Measurements from ENCODE around the gene SLC9A7. TPM values are rescaled to one million over a fixed set of nuclear protein-coding genes. Genes with fewer than 3 reads are reported as not detected.

The SLC9A7 gene
- total RNA-seq, 3 donors from 2014 or later = 1.6 to 28.1 (median 12.8) TPM

DNA sequence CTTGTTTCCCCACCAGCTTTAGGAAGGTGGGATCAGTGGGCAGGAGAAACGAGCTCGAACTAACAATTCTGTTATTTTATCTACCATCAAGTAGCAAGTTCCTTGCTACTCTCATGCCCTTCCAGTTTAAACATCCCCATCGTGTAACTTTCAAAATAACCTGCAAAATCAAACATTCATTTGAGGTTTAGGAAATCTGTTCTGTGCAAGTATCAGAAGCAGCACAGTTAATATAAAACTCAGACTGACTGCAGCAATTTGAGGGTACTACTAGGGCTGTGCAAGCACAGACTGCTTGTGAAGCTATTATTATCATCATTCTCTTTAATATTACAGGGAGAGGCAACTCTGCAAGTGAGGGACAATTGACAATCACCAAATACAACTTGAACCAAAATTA, 137.3 kb downstream of the SLC9A7 start:
- DNase-seq (ENCODE audit: low spot score in 2 of 2) = no peak
- TF ChIP-seq, protein P1, sequence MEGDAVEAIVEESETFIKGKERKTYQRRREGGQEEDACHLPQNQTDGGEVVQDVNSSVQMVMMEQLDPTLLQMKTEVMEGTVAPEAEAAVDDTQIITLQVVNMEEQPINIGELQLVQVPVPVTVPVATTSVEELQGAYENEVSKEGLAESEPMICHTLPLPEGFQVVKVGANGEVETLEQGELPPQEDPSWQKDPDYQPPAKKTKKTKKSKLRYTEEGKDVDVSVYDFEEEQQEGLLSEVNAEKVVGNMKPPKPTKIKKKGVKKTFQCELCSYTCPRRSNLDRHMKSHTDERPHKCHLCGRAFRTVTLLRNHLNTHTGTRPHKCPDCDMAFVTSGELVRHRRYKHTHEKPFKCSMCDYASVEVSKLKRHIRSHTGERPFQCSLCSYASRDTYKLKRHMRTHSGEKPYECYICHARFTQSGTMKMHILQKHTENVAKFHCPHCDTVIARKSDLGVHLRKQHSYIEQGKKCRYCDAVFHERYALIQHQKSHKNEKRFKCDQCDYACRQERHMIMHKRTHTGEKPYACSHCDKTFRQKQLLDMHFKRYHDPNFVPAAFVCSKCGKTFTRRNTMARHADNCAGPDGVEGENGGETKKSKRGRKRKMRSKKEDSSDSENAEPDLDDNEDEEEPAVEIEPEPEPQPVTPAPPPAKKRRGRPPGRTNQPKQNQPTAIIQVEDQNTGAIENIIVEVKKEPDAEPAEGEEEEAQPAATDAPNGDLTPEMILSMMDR (IDR thresholded peaks at IDR 0.05) = no peak
- no peak for TF ChIP-seq POLR2AphosphoS5 (IDR thresholded peaks at IDR 0.05)
- TF ChIP-seq POLR2A (IDR thresholded peaks at IDR 0.05) = no peak
- intact Hi-C loops (cut with DNase I; ENCODE audit: low total_unique reads) = no loop called here
- Histone ChIP-seq H3K27ac (no peak overlapping the region), H3K4me1 (no peaks in the 10 kb centered on the region), H3K36me3 (no peaks in the 10 kb centered on the region), H3K4me3 (no peak overlapping the region), H3K27me3 (peaks cover 0 to 10% of the 10 kb centered on the region in 2 donors), H3K9me3 (peaks cover 0 to 6% of the 10 kb centered on the region in 2 donors)

DNA sequence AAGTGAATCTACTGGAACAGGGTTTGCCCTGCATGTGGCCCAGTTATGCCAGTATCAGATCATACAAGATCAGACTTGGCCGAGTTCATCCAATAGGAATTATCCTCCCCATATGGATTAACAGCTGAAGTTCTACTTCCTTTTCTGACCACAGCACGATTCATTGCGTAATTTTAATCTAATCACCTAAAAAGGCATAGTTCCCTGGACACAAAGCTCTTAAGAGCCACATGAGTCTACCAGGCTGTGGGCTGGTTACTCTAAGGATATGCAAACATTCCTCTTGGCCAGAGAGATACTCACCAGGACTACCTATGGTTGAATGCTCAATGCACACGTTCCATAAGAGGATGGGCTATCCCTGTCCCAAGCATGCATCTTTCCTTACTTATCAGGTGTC, 138.4 kb downstream of the SLC9A7 start:
- intact Hi-C loops (cut with DNase I; ENCODE audit: low total_unique reads) = no loop called here
- Histone ChIP-seq H3K27ac (no peak overlapping the region), H3K36me3 (no peaks in the 10 kb centered on the region), H3K9me3 (peaks cover 0 to 6% of the 10 kb centered on the region in 2 donors), H3K27me3 (peaks cover 0 to 10% of the 10 kb centered on the region in 2 donors), H3K4me3 (no peak overlapping the region), H3K4me1 (no peaks in the 10 kb centered on the region)
- no peak for DNase-seq (ENCODE audit: low spot score in 2 of 2)
- TF ChIP-seq POLR2A (IDR thresholded peaks at IDR 0.05) = no peak
- no peak for TF ChIP-seq POLR2AphosphoS5 (IDR thresholded peaks at IDR 0.05)
- TF ChIP-seq, protein P1 (IDR thresholded peaks at IDR 0.05) = no peak

DNA sequence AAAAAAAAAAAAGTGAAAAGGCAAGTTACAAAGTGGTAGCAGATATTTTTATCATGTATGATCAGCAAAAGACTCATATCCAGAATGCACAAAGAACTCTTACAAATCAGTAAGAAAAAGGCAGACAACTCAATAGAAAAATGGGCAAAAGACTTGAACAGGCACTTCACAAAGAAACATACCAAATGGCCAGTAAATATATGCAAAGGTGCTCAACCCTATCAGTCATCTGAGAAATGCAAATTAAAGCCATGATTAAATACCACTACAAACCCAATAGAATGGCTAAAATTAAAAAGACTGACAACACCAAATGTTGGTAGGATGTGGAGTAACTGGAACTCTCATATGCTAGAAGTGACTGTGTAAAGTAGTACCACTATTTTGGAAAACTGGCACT, 140.0 kb downstream of the SLC9A7 start:
- H3K27ac ChIP-seq = no peak overlapping the region
- intact Hi-C loops (cut with DNase I; ENCODE audit: low total_unique reads) = no loop called here

DNA sequence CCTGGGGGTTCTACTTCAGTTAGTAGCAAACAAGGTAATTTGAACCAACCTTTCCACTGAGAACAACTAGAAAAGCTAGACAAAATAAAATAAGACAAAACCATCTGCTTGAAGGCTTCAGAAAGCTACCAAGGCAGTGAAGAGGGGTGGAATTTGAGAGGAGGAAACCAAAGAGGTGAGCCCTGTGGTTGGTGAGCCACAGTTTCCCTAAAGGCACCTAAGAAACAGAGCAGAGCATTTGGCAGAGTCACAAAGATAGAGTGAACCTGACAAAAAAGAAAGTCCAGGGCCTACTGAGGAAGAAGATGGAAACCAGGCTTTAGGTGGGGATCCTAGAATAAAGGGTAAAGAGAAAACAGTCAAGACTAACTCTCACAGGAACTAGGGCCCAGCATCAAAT, 141.0 kb downstream of the SLC9A7 start:
- intact Hi-C loops (cut with DNase I; ENCODE audit: low total_unique reads) = no loop called here
- Histone ChIP-seq H3K4me1 (no peaks in the 10 kb centered on the region), H3K9me3 (peaks cover 0 to 6% of the 10 kb centered on the region in 2 donors), H3K36me3 (no peaks in the 10 kb centered on the region), H3K27me3 (peaks cover 0 to 3% of the 10 kb centered on the region in 2 donors), H3K4me3 (no peak overlapping the region), H3K27ac (no peak overlapping the region)
- no peak for DNase-seq (ENCODE audit: low spot score in 2 of 2)
- TF ChIP-seq, protein P1 (IDR thresholded peaks at IDR 0.05) = no peak
- no peak for TF ChIP-seq POLR2A (IDR thresholded peaks at IDR 0.05)
- no peak for TF ChIP-seq POLR2AphosphoS5 (IDR thresholded peaks at IDR 0.05)

More for the DNA sequence above, 140.0 kb downstream of the SLC9A7 start:
- Histone ChIP-seq H3K4me1 (no peaks in the 10 kb centered on the region), H3K27me3 (peaks cover 0 to 10% of the 10 kb centered on the region in 2 donors), H3K9me3 (peaks cover 0 to 6% of the 10 kb centered on the region in 2 donors), H3K36me3 (no peaks in the 10 kb centered on the region), H3K4me3 (no peak overlapping the region)
- DNase-seq (ENCODE audit: low spot score in 2 of 2) = no peak
- TF ChIP-seq, protein P1 (IDR thresholded peaks at IDR 0.05) = no peak
- no peak for TF ChIP-seq POLR2AphosphoS5 (IDR thresholded peaks at IDR 0.05)
- TF ChIP-seq POLR2A (IDR thresholded peaks at IDR 0.05) = no peak

DNA sequence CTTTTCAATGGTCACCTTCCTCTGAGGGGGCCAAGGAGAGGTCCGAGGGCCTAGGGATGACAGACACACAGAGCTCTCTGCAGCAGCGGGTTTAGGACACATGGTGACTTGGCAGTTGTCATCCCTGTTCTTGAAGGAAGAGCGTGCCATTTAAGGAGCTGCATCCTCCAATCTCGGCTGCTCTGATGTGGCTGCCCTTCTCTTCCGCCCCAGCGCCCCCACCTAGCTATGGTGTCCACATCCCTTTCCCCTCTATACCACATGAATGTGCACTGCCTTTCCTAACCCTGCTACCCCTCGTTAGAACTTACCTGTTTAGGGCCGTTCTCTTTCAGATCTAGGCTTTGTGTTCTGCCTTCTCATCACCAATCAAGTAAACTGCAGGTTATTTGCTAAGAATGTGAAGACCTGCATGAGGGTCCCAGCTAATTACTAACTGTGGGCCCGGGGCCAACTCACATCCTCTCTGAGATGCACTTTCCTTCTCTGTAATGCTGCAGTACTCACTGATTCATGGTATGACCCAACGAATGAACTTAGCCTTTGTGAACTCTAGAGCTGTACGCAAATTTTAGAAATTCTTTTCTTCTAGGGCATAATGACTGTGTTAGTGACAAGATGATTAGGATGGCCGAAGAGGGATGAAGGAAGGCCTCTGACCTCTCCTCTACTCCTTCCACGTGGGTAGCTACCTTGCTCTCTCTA, 147.1 kb downstream of the SLC9A7 start:
- Histone ChIP-seq H3K27me3 (peaks cover 0 to 22% of the 10 kb centered on the region in 2 donors), H3K36me3 (no peaks in the 10 kb centered on the region), H3K4me3 (no peak overlapping the region), H3K27ac (no peak overlapping the region), H3K9me3 (no peaks in the 10 kb centered on the region), H3K4me1 (no peaks in the 10 kb centered on the region)
- no peak for DNase-seq (ENCODE audit: low spot score in 2 of 2)
- no peak for TF ChIP-seq POLR2AphosphoS5 (IDR thresholded peaks at IDR 0.05)
- TF ChIP-seq POLR2A (IDR thresholded peaks at IDR 0.05) = no peak
- TF ChIP-seq, protein P1 (IDR thresholded peaks at IDR 0.05) = no peak
- intact Hi-C loops (cut with DNase I; ENCODE audit: low total_unique reads) = no loop called here
